ENCODE data around the gene STIM1.
"Not testable (repeated sequence)": the region's sequence is repeated elsewhere in the genome, so short reads cannot be mapped to it uniquely, and the experiment has no call there.

STIM1 gene

GRCh38 chr11:3989276-3989920, 133.9 kb downstream of the STIM1 start:
- DNase-seq: no peak

- DNase-seq: no peak
These were observed 134.4 kb downstream of the STIM1 start for GRCh38 chr11:3989921-3990290.

- DNase-seq: no peak
These were observed 134.9 kb downstream of the STIM1 start for GRCh38 chr11:3990406-3990805.

GRCh38 chr11:3992964-3993363, 137.5 kb downstream of the STIM1 start:
- DNase-seq: no peak

GRCh38 chr11:3994030-3994640, 138.7 kb downstream of the STIM1 start:
- no peak for DNase-seq

- no peak for DNase-seq
These were observed 139.8 kb downstream of the STIM1 start for GRCh38 chr11:3995307-3995706.

- DNase-seq: no peak
These were observed 140.6 kb downstream of the STIM1 start for GRCh38 chr11:3995949-3996554.

GRCh38 chr11:3996651-3997050, 141.2 kb downstream of the STIM1 start:
- DNase-seq: no peak

- not testable (repeated sequence) for DNase-seq
These were observed 149.3 kb downstream of the STIM1 start for GRCh38 chr11:4004753-4005152.

- DNase-seq: no peak
These were observed 151.6 kb downstream of the STIM1 start for GRCh38 chr11:4006946-4007680.

- DNase-seq: no peak
These were observed 152.7 kb downstream of the STIM1 start for GRCh38 chr11:4008116-4008515.

- not testable (repeated sequence) for DNase-seq
These were observed 161.1 kb downstream of the STIM1 start for GRCh38 chr11:4016602-4017001.

GRCh38 chr11:4017129-4017528, 161.7 kb downstream of the STIM1 start:
- no peak for DNase-seq

GRCh38 chr11:4018641-4019040, 163.2 kb downstream of the STIM1 start:
- DNase-seq: no peak

GRCh38 chr11:4019891-4020290, 164.4 kb downstream of the STIM1 start:
- DNase-seq: no peak

- DNase-seq: no peak
These were observed 167.2 kb downstream of the STIM1 start for GRCh38 chr11:4022669-4023068.

GRCh38 chr11:4025248-4025966, 169.9 kb downstream of the STIM1 start:
- no peak for DNase-seq

GRCh38 chr11:4025967-4026324, 170.5 kb downstream of the STIM1 start:
- no peak for DNase-seq

- no peak for DNase-seq
These were observed 170.9 kb downstream of the STIM1 start for GRCh38 chr11:4026389-4026788.

- no peak for DNase-seq
These were observed 172.3 kb downstream of the STIM1 start for GRCh38 chr11:4027746-4028145.

GRCh38 chr11:4030197-4030596, 174.7 kb downstream of the STIM1 start:
- no peak for DNase-seq

GRCh38 chr11:4032097-4032496, 176.6 kb downstream of the STIM1 start:
- no peak for DNase-seq

GRCh38 chr11:4035985-4036384, 180.5 kb downstream of the STIM1 start:
- no peak for DNase-seq
